DOHH2 (cell line): ENCODE results near the gene ITGB4.

ENCODE experiments used
- H3F3A ChIP-seq: fragments of 200-600 bp; sonication (generic), shearing (Covaris generic); 2 replicates; pipeline ENCODE4 v1.6.0; 2016; ENCODE audit warnings: antibody characterized with exemption, mild to moderate bottlenecking; ENCODE audit not compliant: control insufficient read depth, insufficient read depth
- H3K27ac ChIP-seq: fragments of 200-600 bp; sonication (generic); 2 replicates; pipeline ENCODE4 v1.5.1; 2014; ENCODE audit warnings: low read depth, mild to moderate bottlenecking, low read length, moderate library complexity
- H3K27me3 ChIP-seq: fragments of 200-600 bp; sonication (generic); 2 replicates; pipeline ENCODE4 v1.6.1; 2014; ENCODE audit warnings: mild to moderate bottlenecking, low read length, mixed read lengths; ENCODE audit not compliant: control insufficient read depth
- H3K36me3 ChIP-seq: fragments of 200-600 bp; sonication (generic); 2 replicates; pipeline ENCODE4 v1.6.1; 2014; ENCODE audit warnings: mild to moderate bottlenecking, low read length, moderate library complexity, mixed read lengths; ENCODE audit not compliant: control insufficient read depth
- H3K4me1 ChIP-seq: fragments of 200-600 bp; sonication (generic); 2 replicates; pipeline ENCODE4 v1.6.1; 2014; ENCODE audit warnings: mild to moderate bottlenecking, low read length, mixed read lengths; ENCODE audit not compliant: control insufficient read depth
- H3K4me2 ChIP-seq: fragments of 200-600 bp; sonication (generic); 2 replicates; pipeline ENCODE4 v1.6.0; 2014; ENCODE audit warnings: mild to moderate bottlenecking, low read length, moderate library complexity
- H3K4me3 ChIP-seq: fragments of 200-600 bp; sonication (generic); 2 replicates; pipeline ENCODE4 v1.5.1; 2014; ENCODE audit warnings: mild to moderate bottlenecking, low read length, mixed read lengths
- H3K79me2 ChIP-seq: fragments of 200-600 bp; sonication (generic); 2 replicates; pipeline ENCODE4 v1.6.1; 2014; ENCODE audit warnings: mild to moderate bottlenecking, low read length, mixed read lengths; ENCODE audit not compliant: control insufficient read depth
- H3K9me2 ChIP-seq: fragments of 200-600 bp; sonication (generic); replicated peaks from 2 replicates; pipeline ENCODE4 v1.6.1; 2014; ENCODE audit warnings: mild to moderate bottlenecking, low read length, mixed read lengths; ENCODE audit not compliant: control insufficient read depth
- H3K9me3 ChIP-seq: fragments of 200-600 bp; sonication (generic); 2 replicates; pipeline ENCODE4 v1.6.1; 2014; ENCODE audit warnings: antibody characterized with exemption, low read length, mixed read lengths; ENCODE audit not compliant: control insufficient read depth, insufficient read depth
- H4K20me1 ChIP-seq: fragments of 200-600 bp; sonication (generic); 2 replicates; pipeline ENCODE4 v1.6.0; 2014; ENCODE audit warnings: low read depth, mild to moderate bottlenecking, antibody characterized with exemption, low read length, moderate library complexity; ENCODE audit not compliant: control insufficient read depth, insufficient read depth
- EZH2phosphoT487 ChIP-seq: fragments of 200-600 bp; sonication (generic); IDR thresholded peaks from 2 replicates; pipeline ENCODE4 v1.6.1; 2017; ENCODE audit warnings: borderline replicate concordance, mild to moderate bottlenecking, antibody characterized with exemption, low read length, moderate library complexity, mixed read lengths
- TF ChIP-seq, protein P1 (sequence below): fragments of 200-600 bp; sonication (generic); IDR thresholded peaks from one replicate; pipeline ENCODE4 v1.5.1; 2014; ENCODE audit warnings: antibody characterized with exemption, mild to moderate bottlenecking, low read depth, low read length; ENCODE audit not compliant: poor library complexity, severe bottlenecking

Gene ITGB4

DNA sequence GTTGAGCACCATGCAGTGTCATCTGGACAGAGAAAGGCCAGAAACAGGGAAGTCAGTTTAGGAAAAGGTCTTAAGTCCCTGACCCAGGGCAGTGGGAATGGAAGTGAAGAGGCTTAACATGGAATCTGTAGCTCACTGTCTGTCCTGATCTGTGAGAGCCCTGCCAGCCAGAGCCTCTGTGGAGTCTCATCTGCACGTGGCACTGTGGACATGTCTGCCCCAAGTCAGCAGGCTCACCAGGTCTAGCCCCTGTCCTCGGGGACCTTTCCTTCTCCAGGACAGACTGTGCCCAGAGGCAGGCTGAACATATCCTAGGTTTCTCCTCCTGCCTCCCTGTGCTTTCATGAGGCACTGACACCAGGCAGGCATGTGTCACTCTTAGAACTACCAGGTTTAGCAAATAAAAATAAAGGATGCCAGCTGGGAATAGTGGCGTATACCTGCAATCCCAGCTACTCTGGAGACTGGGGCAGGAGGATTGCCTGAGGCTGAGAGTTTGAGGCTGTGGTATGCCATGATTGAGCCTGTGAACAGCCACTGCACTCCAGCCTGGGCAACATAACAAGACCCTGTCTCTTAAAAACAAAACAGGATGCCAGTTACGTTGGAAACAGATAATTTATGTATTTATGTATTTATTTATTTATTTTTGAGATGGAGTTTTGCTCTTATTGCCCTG lies 85.7 kb downstream of the ITGB4 start:
- no peaks in the 10 kb centered on the region for H3K9me3 ChIP-seq
- no peak overlapping the region for H3K4me3 ChIP-seq
- H3K79me2 ChIP-seq: peaks cover 21% of the 10 kb centered on the region
- no peaks in the 10 kb centered on the region for H3K9me2 ChIP-seq
- H3K27ac ChIP-seq: no peak overlapping the region
- no peaks in the 10 kb centered on the region for H3K4me1 ChIP-seq
- peaks cover 29% of the 10 kb centered on the region for H3K36me3 ChIP-seq
- H4K20me1 ChIP-seq: no peaks in the 10 kb centered on the region
- no peaks in the 10 kb centered on the region for H3F3A ChIP-seq
- no peaks in the 10 kb centered on the region for H3K27me3 ChIP-seq
- TF ChIP-seq, protein P1, sequence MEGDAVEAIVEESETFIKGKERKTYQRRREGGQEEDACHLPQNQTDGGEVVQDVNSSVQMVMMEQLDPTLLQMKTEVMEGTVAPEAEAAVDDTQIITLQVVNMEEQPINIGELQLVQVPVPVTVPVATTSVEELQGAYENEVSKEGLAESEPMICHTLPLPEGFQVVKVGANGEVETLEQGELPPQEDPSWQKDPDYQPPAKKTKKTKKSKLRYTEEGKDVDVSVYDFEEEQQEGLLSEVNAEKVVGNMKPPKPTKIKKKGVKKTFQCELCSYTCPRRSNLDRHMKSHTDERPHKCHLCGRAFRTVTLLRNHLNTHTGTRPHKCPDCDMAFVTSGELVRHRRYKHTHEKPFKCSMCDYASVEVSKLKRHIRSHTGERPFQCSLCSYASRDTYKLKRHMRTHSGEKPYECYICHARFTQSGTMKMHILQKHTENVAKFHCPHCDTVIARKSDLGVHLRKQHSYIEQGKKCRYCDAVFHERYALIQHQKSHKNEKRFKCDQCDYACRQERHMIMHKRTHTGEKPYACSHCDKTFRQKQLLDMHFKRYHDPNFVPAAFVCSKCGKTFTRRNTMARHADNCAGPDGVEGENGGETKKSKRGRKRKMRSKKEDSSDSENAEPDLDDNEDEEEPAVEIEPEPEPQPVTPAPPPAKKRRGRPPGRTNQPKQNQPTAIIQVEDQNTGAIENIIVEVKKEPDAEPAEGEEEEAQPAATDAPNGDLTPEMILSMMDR: no peak
- TF ChIP-seq EZH2phosphoT487: no peak
- no peak overlapping the region for H3K4me2 ChIP-seq
